ENCODE results near the gene CENPN.

DNA sequence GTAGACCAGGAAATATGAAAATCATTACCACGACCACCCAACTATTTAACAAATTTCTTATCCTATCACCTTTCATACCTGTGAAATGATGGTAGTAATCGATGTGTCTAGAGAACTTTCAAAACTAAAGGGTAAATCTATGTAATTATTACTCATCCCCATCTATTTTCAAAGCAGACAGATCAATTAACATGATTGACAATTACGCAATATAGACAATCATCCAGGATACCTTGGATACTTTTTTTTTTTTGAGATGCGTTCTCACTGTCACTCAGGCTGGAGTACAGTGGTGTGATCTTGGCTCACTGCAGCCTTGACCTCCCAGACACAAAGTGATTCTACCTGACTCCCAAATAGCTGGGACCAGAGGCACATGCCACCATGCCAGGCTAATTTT, 74.0 kb downstream of the CENPN start:
- TF ChIP-seq, protein P1, sequence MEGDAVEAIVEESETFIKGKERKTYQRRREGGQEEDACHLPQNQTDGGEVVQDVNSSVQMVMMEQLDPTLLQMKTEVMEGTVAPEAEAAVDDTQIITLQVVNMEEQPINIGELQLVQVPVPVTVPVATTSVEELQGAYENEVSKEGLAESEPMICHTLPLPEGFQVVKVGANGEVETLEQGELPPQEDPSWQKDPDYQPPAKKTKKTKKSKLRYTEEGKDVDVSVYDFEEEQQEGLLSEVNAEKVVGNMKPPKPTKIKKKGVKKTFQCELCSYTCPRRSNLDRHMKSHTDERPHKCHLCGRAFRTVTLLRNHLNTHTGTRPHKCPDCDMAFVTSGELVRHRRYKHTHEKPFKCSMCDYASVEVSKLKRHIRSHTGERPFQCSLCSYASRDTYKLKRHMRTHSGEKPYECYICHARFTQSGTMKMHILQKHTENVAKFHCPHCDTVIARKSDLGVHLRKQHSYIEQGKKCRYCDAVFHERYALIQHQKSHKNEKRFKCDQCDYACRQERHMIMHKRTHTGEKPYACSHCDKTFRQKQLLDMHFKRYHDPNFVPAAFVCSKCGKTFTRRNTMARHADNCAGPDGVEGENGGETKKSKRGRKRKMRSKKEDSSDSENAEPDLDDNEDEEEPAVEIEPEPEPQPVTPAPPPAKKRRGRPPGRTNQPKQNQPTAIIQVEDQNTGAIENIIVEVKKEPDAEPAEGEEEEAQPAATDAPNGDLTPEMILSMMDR (IDR thresholded peaks at IDR 0.05), result no peak
- TF ChIP-seq TCF7L2 (IDR thresholded peaks at IDR 0.05; ENCODE audit: low read depth, low read length) (no peak), POLR2AphosphoS5 (IDR thresholded peaks at IDR 0.05; ENCODE audit: low read depth, low read length) (no peak), SIN3A (IDR thresholded peaks at IDR 0.05; ENCODE audit: borderline replicate concordance, insufficient read depth, low read depth, low read length) (no peak)
- TF ChIP-seq, protein P2, sequence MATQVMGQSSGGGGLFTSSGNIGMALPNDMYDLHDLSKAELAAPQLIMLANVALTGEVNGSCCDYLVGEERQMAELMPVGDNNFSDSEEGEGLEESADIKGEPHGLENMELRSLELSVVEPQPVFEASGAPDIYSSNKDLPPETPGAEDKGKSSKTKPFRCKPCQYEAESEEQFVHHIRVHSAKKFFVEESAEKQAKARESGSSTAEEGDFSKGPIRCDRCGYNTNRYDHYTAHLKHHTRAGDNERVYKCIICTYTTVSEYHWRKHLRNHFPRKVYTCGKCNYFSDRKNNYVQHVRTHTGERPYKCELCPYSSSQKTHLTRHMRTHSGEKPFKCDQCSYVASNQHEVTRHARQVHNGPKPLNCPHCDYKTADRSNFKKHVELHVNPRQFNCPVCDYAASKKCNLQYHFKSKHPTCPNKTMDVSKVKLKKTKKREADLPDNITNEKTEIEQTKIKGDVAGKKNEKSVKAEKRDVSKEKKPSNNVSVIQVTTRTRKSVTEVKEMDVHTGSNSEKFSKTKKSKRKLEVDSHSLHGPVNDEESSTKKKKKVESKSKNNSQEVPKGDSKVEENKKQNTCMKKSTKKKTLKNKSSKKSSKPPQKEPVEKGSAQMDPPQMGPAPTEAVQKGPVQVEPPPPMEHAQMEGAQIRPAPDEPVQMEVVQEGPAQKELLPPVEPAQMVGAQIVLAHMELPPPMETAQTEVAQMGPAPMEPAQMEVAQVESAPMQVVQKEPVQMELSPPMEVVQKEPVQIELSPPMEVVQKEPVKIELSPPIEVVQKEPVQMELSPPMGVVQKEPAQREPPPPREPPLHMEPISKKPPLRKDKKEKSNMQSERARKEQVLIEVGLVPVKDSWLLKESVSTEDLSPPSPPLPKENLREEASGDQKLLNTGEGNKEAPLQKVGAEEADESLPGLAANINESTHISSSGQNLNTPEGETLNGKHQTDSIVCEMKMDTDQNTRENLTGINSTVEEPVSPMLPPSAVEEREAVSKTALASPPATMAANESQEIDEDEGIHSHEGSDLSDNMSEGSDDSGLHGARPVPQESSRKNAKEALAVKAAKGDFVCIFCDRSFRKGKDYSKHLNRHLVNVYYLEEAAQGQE (IDR thresholded peaks at IDR 0.05; ENCODE audit: insufficient read depth in 1 of 2, low read depth in 2 of 2, low read length in 1 of 2), result no peak
